ENCODE measurements around the gene PCED1B. TPM values are rescaled to one million over a fixed set of nuclear protein-coding genes. Genes with fewer than 3 reads are reported as not detected.

PCED1B gene
- total RNA-seq, 1 experiment from 2014 or later = 0.86 TPM

- TF ChIP-seq SRF (IDR thresholded peaks at IDR 0.05; ENCODE audit: low read depth) = no peak
- TF ChIP-seq SP1 (IDR thresholded peaks at IDR 0.05; ENCODE audit: low read depth) = no peak
- TF ChIP-seq ZFX (IDR thresholded peaks at IDR 0.05) = no peak
- Histone ChIP-seq H3K27me3 (ENCODE audit: insufficient read depth, low read length) (no peaks in the 10 kb centered on the region), H3K27ac (ENCODE audit: low read depth, low read length) (no peak overlapping the region), H3K4me3 (replicated peaks in 1 of 2; ENCODE audit: low read depth in 1 of 2, low read length in 2 of 2) (no peak overlapping the region), H4K20me1 (ENCODE audit: insufficient read depth) (no peaks in the 10 kb centered on the region), H3K4me2 (ENCODE audit: low read length) (no peak overlapping the region), H3K4me1 (ENCODE audit: control insufficient read depth in 1 of 2, insufficient read depth in 2 of 2, low read length in 2 of 2) (no peaks in the 10 kb centered on the region), H3K79me2 (ENCODE audit: insufficient read depth, low read length) (no peaks in the 10 kb centered on the region), H3K9me3 (ENCODE audit: control insufficient read depth in 1 of 2, insufficient read depth in 1 of 2, low read depth in 1 of 2, low read length in 2 of 2) (no peaks in the 10 kb centered on the region), H2AFZ (ENCODE audit: low read depth, low read length, poor library complexity, severe bottlenecking) (no peak overlapping the region), H3K9me2 (ENCODE audit: insufficient read depth) (no peaks in the 10 kb centered on the region), H3K36me3 (ENCODE audit: control insufficient read depth in 1 of 2, insufficient read depth in 2 of 2, low read length in 2 of 2) (no peaks in the 10 kb centered on the region), H3K9ac (ENCODE audit: low read length) (no peak overlapping the region)
- ChIA-PET POLR2A (no interaction called here), RAD21 (ENCODE audit: low non-redundant PET in 1 of 2, low total read pairs in 2 of 2, uncharacterized antibody in 2 of 2, unreplicated experiment in 2 of 2) (no interaction called here), CTCF (interaction anchor here (0.8 kb wide), 1 partner anchor 31 kb away, joined by 4 read pairs; no protein-coding TSS in a partner anchor)
- no peak for DNase-seq (ENCODE audit: low read depth, low spot score)
- intact Hi-C loops (cut with micrococcal nuclease) = no loop called here
- no peak for ATAC-seq
- BruUV-seq (replicated peaks) = no TSS peak
Measured at GRCh38 chr12:47102406-47102805, 23.0 kb downstream of the PCED1B start.

GRCh38 chr12:47102845-47103651, 23.6 kb downstream of the PCED1B start:
- H3K4me2 ChIP-seq (ENCODE audit: low read length) = no peak overlapping the region
- intact Hi-C loops (cut with micrococcal nuclease) = no loop called here
- no TSS peak for BruUV-seq (replicated peaks)
- no peak for DNase-seq (ENCODE audit: low read depth, low spot score)
- ChIA-PET RAD21 (ENCODE audit: low non-redundant PET in 1 of 2, low total read pairs in 2 of 2, uncharacterized antibody in 2 of 2, unreplicated experiment in 2 of 2) (no interaction called here), POLR2A (no interaction called here), CTCF (no interaction called here)
- H3K9ac ChIP-seq (ENCODE audit: low read length) = no peak overlapping the region
- H3K4me3 ChIP-seq (replicated peaks in 1 of 2; ENCODE audit: low read depth in 1 of 2, low read length in 2 of 2) = no peak overlapping the region
- no peaks in the 10 kb centered on the region for H3K4me1 ChIP-seq (ENCODE audit: control insufficient read depth in 1 of 2, insufficient read depth in 2 of 2, low read length in 2 of 2)
- no peak overlapping the region for H2AFZ ChIP-seq (ENCODE audit: low read depth, low read length, poor library complexity, severe bottlenecking)
- H3K36me3 ChIP-seq (ENCODE audit: control insufficient read depth in 1 of 2, insufficient read depth in 2 of 2, low read length in 2 of 2) = no peaks in the 10 kb centered on the region
- no peaks in the 10 kb centered on the region for H3K9me3 ChIP-seq (ENCODE audit: control insufficient read depth in 1 of 2, insufficient read depth in 1 of 2, low read depth in 1 of 2, low read length in 2 of 2)
- H3K27ac ChIP-seq (ENCODE audit: low read depth, low read length) = no peak overlapping the region
- no peaks in the 10 kb centered on the region for H3K9me2 ChIP-seq (ENCODE audit: insufficient read depth)
- no peak for ATAC-seq
- H4K20me1 ChIP-seq (ENCODE audit: insufficient read depth) = no peaks in the 10 kb centered on the region
- no peaks in the 10 kb centered on the region for H3K27me3 ChIP-seq (ENCODE audit: insufficient read depth, low read length)
- H3K79me2 ChIP-seq (ENCODE audit: insufficient read depth, low read length) = no peaks in the 10 kb centered on the region
- TF ChIP-seq POLR2AphosphoS5 (IDR thresholded peaks at IDR 0.05; ENCODE audit: low read depth, low read length) (no peak), CBX3 (IDR thresholded peaks at IDR 0.05; ENCODE audit: low read depth) (no peak), RAD21 (IDR thresholded peaks at IDR 0.05; ENCODE audit: low read depth) (no peak), YY1 (IDR thresholded peaks at IDR 0.05; ENCODE audit: extremely low read depth, insufficient replicate concordance, low read depth, low read length) (no peak), JUND (IDR thresholded peaks at IDR 0.05) (no peak), POLR2A (IDR thresholded peaks at IDR 0.05; ENCODE audit: borderline replicate concordance, extremely low read depth, insufficient read depth, insufficient read length) (no peak), ZFX (IDR thresholded peaks at IDR 0.05) (no peak), ZBTB33 (IDR thresholded peaks at IDR 0.05; ENCODE audit: extremely low read depth, insufficient replicate concordance, low read length) (no peak), MAX (IDR thresholded peaks at IDR 0.05) (no peak), EGR1 (IDR thresholded peaks at IDR 0.05; ENCODE audit: low read depth) (no peak), FOSL1 (IDR thresholded peaks at IDR 0.05; ENCODE audit: low read depth) (no peak), SIN3A (IDR thresholded peaks at IDR 0.05; ENCODE audit: low read depth) (no peak), EZH2phosphoT487 (IDR thresholded peaks at IDR 0.05; ENCODE audit: borderline replicate concordance) (no peak), ATF3 (IDR thresholded peaks at IDR 0.05) (no peak), CTCF (IDR thresholded peaks at IDR 0.05 in 2 of 3, conservative IDR thresholded peaks at IDR 0.05 in 1 of 3; ENCODE audit: borderline replicate concordance in 1 of 3, insufficient read depth in 1 of 3, low read depth in 2 of 3, low read length in 2 of 3) (no peak), CEBPB (IDR thresholded peaks at IDR 0.05; ENCODE audit: low read depth) (no peak)

All from HCT116 (cell line).